ENCODE results near the gene ZNF467.

The ZNF467 gene

DNA sequence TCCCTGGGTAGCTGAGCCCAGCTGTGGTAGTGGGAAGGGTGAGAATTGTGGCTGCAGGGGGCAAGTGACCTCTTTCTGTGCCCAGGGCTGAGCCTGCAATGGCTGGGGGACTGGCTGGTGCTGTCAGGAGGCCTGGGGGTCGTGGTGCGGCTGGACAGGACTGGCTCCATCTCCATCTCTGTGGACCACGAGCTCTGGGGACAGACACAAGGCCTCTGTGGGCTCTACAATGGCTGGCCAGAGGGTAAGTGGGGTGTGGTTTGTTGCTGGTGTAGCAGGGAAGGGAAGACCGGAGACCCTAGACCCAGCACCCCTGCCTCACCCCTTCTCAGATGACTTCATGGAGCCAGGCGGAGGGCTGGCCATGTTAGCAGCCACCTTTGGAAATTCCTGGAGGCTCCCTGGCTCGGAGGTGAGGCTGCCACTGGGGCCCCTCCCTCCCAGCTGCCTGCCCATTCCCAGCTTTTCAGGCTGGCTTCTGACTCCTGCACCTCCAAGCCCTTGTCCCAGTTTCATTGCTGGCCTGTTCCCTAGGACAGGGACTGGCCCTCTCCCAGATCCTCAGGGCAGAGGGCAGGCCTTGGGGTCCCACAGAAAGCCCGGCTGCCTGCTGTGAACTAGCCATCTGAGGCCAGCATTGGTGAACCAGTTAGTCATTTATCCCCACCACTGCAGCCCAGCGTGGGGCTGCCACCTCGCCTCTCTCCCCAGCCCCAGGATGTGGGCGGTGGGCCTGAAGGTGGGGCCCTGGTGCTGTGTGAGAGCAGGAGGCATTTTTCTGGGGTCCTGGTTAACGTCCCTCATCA is 5.5 kb upstream of the ZNF467 start:
- Histone ChIP-seq H3K27ac (no peak overlapping the region), H3K27me3 (ENCODE audit: insufficient read depth, low read depth) (peaks cover 52% of the 10 kb centered on the region), H3K79me2 (ENCODE audit: insufficient read depth, low read depth) (no peaks in the 10 kb centered on the region), H3K36me3 (ENCODE audit: insufficient read depth) (no peaks in the 10 kb centered on the region), H3K4me1 (ENCODE audit: low read depth, poor library complexity, severe bottlenecking) (peaks cover 3% of the 10 kb centered on the region), H4K20me1 (ENCODE audit: insufficient read depth) (no peaks in the 10 kb centered on the region), H3K4me3 (IDR thresholded peaks at IDR 0.05; ENCODE audit: insufficient read depth, low read depth, low read length) (no peak overlapping the region), H3K4me2 (no peak overlapping the region), H3K9ac (no peak overlapping the region), H2AFZ (ENCODE audit: low read depth) (no peak overlapping the region)
- no peak for TF ChIP-seq CTCF (conservative IDR thresholded peaks at IDR 0.05; ENCODE audit: low read depth, low read length)

DNA sequence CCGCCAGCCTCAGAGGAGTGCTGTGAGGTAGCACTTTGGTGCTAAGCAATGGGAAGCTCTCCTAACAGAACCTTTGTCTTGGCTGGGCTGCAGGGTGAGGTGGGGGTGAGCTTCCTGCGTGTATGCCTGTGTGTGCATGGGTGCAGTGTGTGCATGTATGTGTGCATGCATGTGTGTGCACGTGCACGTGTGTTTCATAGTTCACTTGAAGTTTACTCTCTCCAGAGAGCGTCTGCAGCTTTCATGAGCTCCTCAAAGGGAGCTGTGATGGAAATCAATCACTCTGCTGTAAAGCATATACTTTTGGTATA is 4.9 kb upstream of the ZNF467 start:
- no peaks in the 10 kb centered on the region for H4K20me1 ChIP-seq (ENCODE audit: insufficient read depth)
- H3K4me3 ChIP-seq (IDR thresholded peaks at IDR 0.05; ENCODE audit: insufficient read depth, low read depth, low read length): no peak overlapping the region
- peaks cover 56% of the 10 kb centered on the region for H3K27me3 ChIP-seq (ENCODE audit: insufficient read depth, low read depth)
- H3K27ac ChIP-seq: no peak overlapping the region
- TF ChIP-seq CTCF (conservative IDR thresholded peaks at IDR 0.05; ENCODE audit: low read depth, low read length): no peak
- no peaks in the 10 kb centered on the region for H3K79me2 ChIP-seq (ENCODE audit: insufficient read depth, low read depth)
- H3K9ac ChIP-seq: no peak overlapping the region
- no peaks in the 10 kb centered on the region for H3K36me3 ChIP-seq (ENCODE audit: insufficient read depth)
- H2AFZ ChIP-seq (ENCODE audit: low read depth): no peak overlapping the region
- peaks cover 3% of the 10 kb centered on the region for H3K4me1 ChIP-seq (ENCODE audit: low read depth, poor library complexity, severe bottlenecking)
- H3K4me2 ChIP-seq: no peak overlapping the region

GRCh38 chr7:149777551-149778326 is 4.4 kb upstream of the ZNF467 start:
- Histone ChIP-seq H2AFZ (ENCODE audit: low read depth) (no peak overlapping the region), H3K4me1 (ENCODE audit: low read depth, poor library complexity, severe bottlenecking) (peaks cover 3% of the 10 kb centered on the region), H3K27me3 (ENCODE audit: insufficient read depth, low read depth) (peaks cover 58% of the 10 kb centered on the region), H3K27ac (no peak overlapping the region), H3K4me2 (no peak overlapping the region), H3K36me3 (ENCODE audit: insufficient read depth) (no peaks in the 10 kb centered on the region), H4K20me1 (ENCODE audit: insufficient read depth) (no peaks in the 10 kb centered on the region), H3K4me3 (IDR thresholded peaks at IDR 0.05; ENCODE audit: insufficient read depth, low read depth, low read length) (no peak overlapping the region), H3K9ac (no peak overlapping the region), H3K79me2 (ENCODE audit: insufficient read depth, low read depth) (no peaks in the 10 kb centered on the region)
- no peak for TF ChIP-seq CTCF (conservative IDR thresholded peaks at IDR 0.05; ENCODE audit: low read depth, low read length)

DNA sequence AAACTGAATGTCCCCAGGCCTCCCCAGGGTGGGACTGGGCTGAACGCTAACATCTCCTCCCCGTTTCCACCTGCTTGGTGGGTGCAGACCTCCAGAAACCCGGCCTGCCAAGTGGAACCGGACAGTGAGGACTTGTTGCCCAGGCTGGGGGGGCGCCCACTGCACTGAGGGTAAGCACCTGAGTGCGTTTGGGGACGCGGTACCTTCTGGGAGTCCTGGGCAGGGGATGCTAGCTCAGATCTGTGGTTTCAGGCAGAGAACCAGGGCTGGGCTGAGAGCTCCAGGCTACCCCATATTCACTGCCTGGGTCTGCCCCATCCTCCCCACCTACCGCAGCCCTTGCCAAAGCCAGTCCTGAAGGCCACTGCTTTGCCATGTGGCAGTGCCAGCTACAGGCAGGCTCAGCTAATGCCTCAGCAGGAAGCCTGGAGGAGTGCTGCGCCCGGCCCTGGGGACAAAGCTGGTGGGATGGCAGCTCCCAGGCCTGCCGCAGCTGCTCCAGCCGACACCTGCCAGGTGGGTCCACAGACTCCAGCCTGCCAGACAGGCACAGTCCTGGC is 3.5 kb upstream of the ZNF467 start:
- H3K4me3 ChIP-seq (IDR thresholded peaks at IDR 0.05; ENCODE audit: insufficient read depth, low read depth, low read length): no peak overlapping the region
- H3K4me2 ChIP-seq: no peak overlapping the region
- H3K36me3 ChIP-seq (ENCODE audit: insufficient read depth): no peaks in the 10 kb centered on the region
- peaks cover 3% of the 10 kb centered on the region for H3K4me1 ChIP-seq (ENCODE audit: low read depth, poor library complexity, severe bottlenecking)
- peaks cover 58% of the 10 kb centered on the region for H3K27me3 ChIP-seq (ENCODE audit: insufficient read depth, low read depth)
- H3K27ac ChIP-seq: no peak overlapping the region
- H4K20me1 ChIP-seq (ENCODE audit: insufficient read depth): no peaks in the 10 kb centered on the region
- TF ChIP-seq CTCF (conservative IDR thresholded peaks at IDR 0.05; ENCODE audit: low read depth, low read length): no peak
- no peak overlapping the region for H2AFZ ChIP-seq (ENCODE audit: low read depth)
- no peak overlapping the region for H3K9ac ChIP-seq
- H3K79me2 ChIP-seq (ENCODE audit: insufficient read depth, low read depth): no peaks in the 10 kb centered on the region
